IMR-90 (cell line): Measurements from ENCODE around the gene TBXAS1. TPM values are rescaled to one million over a fixed set of nuclear protein-coding genes. Genes with fewer than 3 reads are reported as not detected.

Source experiments
- ATAC-seq: fragments of 200-7000 bp; cut with Tn5 transposase; 2 replicates; pipeline ENCODE4 v1.9.1; 2020; ENCODE audit warnings: low read depth, mild to moderate bottlenecking, moderate library complexity
- BruUV-seq: library from RNA; stranded (reverse); fragments of 400-500 nt; replicated peaks from 2 replicates; lab custom pipeline; 2021; lab: Mats Ljungman, UMichigan
- CTCF ChIA-PET: fragments of 300-600 bp; formaldehyde crosslinking; extraction: SDS; loops from one replicate; lab custom pipeline; 2021; ENCODE audit warnings: antibody characterized with exemption; lab: Yijun Ruan, JAX
- POLR2A ChIA-PET: fragments of 300-600 bp; sonication (Branson Sonifier 250); formaldehyde crosslinking; loops from one replicate; lab custom pipeline; 2022; ENCODE audit warnings: antibody characterized with exemption; ENCODE audit not compliant: unreplicated experiment; lab: Charles Lee
- DNase-seq: peaks from one replicate; pipeline ENCODE4 v3.0.0; 2013
- H2AFZ ChIP-seq: replicated peaks from 2 replicates; pipeline ENCODE3; 2013; ENCODE audit warnings: low read length, mild to moderate bottlenecking; ENCODE audit not compliant: poor library complexity
- H2AK5ac ChIP-seq: 2 replicates; pipeline ENCODE4 v1.6.1; 2013; ENCODE audit warnings: low read depth, low read length, inconsistent platforms
- H2AK9ac ChIP-seq: replicated peaks from 2 replicates; pipeline ENCODE3; 2013; ENCODE audit warnings: mild to moderate bottlenecking, low read depth, low read length, moderate library complexity; ENCODE audit not compliant: poor library complexity
- H2BK120ac ChIP-seq: 2 replicates; pipeline ENCODE4 v1.6.1; 2013; ENCODE audit warnings: low read depth, low read length, inconsistent platforms
- H2BK15ac ChIP-seq: 3 replicates; pipeline ENCODE4 v1.6.1; 2013; ENCODE audit warnings: low read depth, low read length, inconsistent platforms
- H2BK20ac ChIP-seq: 2 replicates; pipeline ENCODE4 v1.6.1; 2013; ENCODE audit warnings: low read depth, mild to moderate bottlenecking, inconsistent platforms, low read length, moderate library complexity
- H2BK5ac ChIP-seq: 2 replicates; pipeline ENCODE4 v1.6.1; 2013; ENCODE audit warnings: mild to moderate bottlenecking, low read depth, low read length, inconsistent platforms; ENCODE audit not compliant: poor library complexity, severe bottlenecking
- H3K14ac ChIP-seq: replicated peaks from 2 replicates; pipeline ENCODE4 v1.6.1; 2013; ENCODE audit warnings: low read depth, low read length, inconsistent platforms
- H3K18ac ChIP-seq: 2 replicates; pipeline ENCODE4 v1.6.1; 2013; ENCODE audit warnings: low read depth, low read length, control low read depth
- H3K23ac ChIP-seq: 2 replicates; pipeline ENCODE4 v1.6.1; 2013; ENCODE audit warnings: low read depth, low read length, inconsistent platforms
- H3K27ac ChIP-seq: 2 replicates; pipeline ENCODE4 v1.5.1; 2013; ENCODE audit warnings: mild to moderate bottlenecking, control low read depth, low read length; ENCODE audit not compliant: insufficient read depth
- H3K27me3 ChIP-seq: 2 replicates; pipeline ENCODE4 v1.6.1; 2013; ENCODE audit warnings: low read length; ENCODE audit not compliant: control insufficient read depth, insufficient read depth
- H3K36me3 ChIP-seq: 2 replicates; pipeline ENCODE4 v1.6.1; 2013; ENCODE audit warnings: low read length, mixed read lengths; ENCODE audit not compliant: control insufficient read depth, insufficient read depth
- H3K4ac ChIP-seq: 2 replicates; pipeline ENCODE4 v1.6.1; 2013; ENCODE audit warnings: low read depth, low read length, inconsistent platforms
- H3K4me1 ChIP-seq: 2 replicates; pipeline ENCODE4 v1.6.1; 2013; ENCODE audit warnings: low read length, mixed read lengths; ENCODE audit not compliant: control insufficient read depth, insufficient read depth
- H3K4me2 ChIP-seq: 2 replicates; pipeline ENCODE4 v1.6.1; 2013; ENCODE audit warnings: low read depth, mild to moderate bottlenecking, control low read depth, low read length, moderate library complexity
- H3K4me3 ChIP-seq: 2 replicates; pipeline ENCODE4 v1.5.1; 2013; ENCODE audit warnings: low read depth, mild to moderate bottlenecking, control low read depth, low read length, moderate library complexity; ENCODE audit not compliant: insufficient read depth
- H3K56ac ChIP-seq: 2 replicates; pipeline ENCODE4 v1.6.1; 2013; ENCODE audit warnings: low read length, inconsistent platforms; ENCODE audit not compliant: insufficient read depth; ENCODE audit errors: extremely low read depth
- H3K79me1 ChIP-seq, 2 experiments: 2 replicates each; pipeline ENCODE4 v1.6.1; 2013; ENCODE audit warnings: low read length in 2 of 2, inconsistent platforms in 1 of 2, low read depth in 1 of 2
- H3K9ac ChIP-seq: 2 replicates; pipeline ENCODE4 v1.6.1; 2013; ENCODE audit warnings: low read depth, low read length, control low read depth
- H3K9me1 ChIP-seq: 2 replicates; pipeline ENCODE4 v1.6.1; 2013; ENCODE audit warnings: low read length, inconsistent platforms; ENCODE audit not compliant: insufficient read depth
- H3K9me3 ChIP-seq: 2 replicates; pipeline ENCODE4 v1.6.1; 2013; ENCODE audit warnings: low read length; ENCODE audit not compliant: control insufficient read depth, insufficient read depth
- H4K20me1 ChIP-seq: 2 replicates; pipeline ENCODE4 v1.6.1; 2013; ENCODE audit warnings: low read length, inconsistent platforms; ENCODE audit not compliant: insufficient read depth
- H4K5ac ChIP-seq: 2 replicates; pipeline ENCODE4 v1.6.1; 2013; ENCODE audit warnings: mild to moderate bottlenecking, low read depth, low read length, control low read depth
- H4K8ac ChIP-seq, 2 experiments: 2 replicates each; pipeline ENCODE4 v1.6.1; 2013; ENCODE audit warnings: low read depth in 2 of 2, low read length in 2 of 2, control low read depth in 1 of 2, inconsistent platforms in 1 of 2
- H4K91ac ChIP-seq: 2 replicates; pipeline ENCODE4 v1.6.1; 2013; ENCODE audit warnings: low read depth, low read length, inconsistent platforms; ENCODE audit not compliant: insufficient read depth
- BHLHE40 ChIP-seq: fragments of 150-350 bp; IDR thresholded peaks from 2 replicates; pipeline ENCODE4 v1.6.1; 2016; ENCODE audit warnings: mild to moderate bottlenecking, low read depth, low read length
- CEBPB ChIP-seq: IDR thresholded peaks from 2 replicates; pipeline ENCODE4 v1.6.1; 2012; ENCODE audit warnings: low read depth, low read length, improper control_type of control experiment
- CHD1 ChIP-seq: IDR thresholded peaks from 2 replicates; pipeline ENCODE4 v1.6.1; 2012; ENCODE audit warnings: low read depth, low read length, improper control_type of control experiment
- CTCF ChIP-seq: conservative IDR thresholded peaks from 2 replicates; pipeline ENCODE4 v1.5.1; 2012; ENCODE audit warnings: mild to moderate bottlenecking, low read depth, low read length, improper control_type of control experiment
- ELK1 ChIP-seq: fragments of 150-350 bp; IDR thresholded peaks from 2 replicates; pipeline ENCODE4 v1.6.1; 2016; ENCODE audit warnings: low read depth, mild to moderate bottlenecking, low read length, moderate library complexity, borderline replicate concordance
- FOS ChIP-seq: fragments of 150-350 bp; IDR thresholded peaks from 2 replicates; pipeline ENCODE4 v1.6.1; 2016; ENCODE audit warnings: low read depth, low read length
- MAFK ChIP-seq: IDR thresholded peaks from 2 replicates; pipeline ENCODE4 v1.6.1; 2012; ENCODE audit warnings: low read depth, low read length, improper control_type of control experiment
- MAZ ChIP-seq: IDR thresholded peaks from 2 replicates; pipeline ENCODE4 v1.6.1; 2012; ENCODE audit warnings: low read depth, mild to moderate bottlenecking, low read length, improper control_type of control experiment, moderate library complexity, borderline replicate concordance
- MXI1 ChIP-seq: IDR thresholded peaks from 2 replicates; pipeline ENCODE4 v1.6.1; 2012; ENCODE audit warnings: low read depth, mild to moderate bottlenecking, low read length, moderate library complexity, borderline replicate concordance
- NFE2L2 ChIP-seq: fragments of 150-350 bp; IDR thresholded peaks from 2 replicates; pipeline ENCODE4 v1.6.1; 2016; ENCODE audit warnings: low read depth, mild to moderate bottlenecking, low read length
- POLR2A ChIP-seq: IDR thresholded peaks from 2 replicates; pipeline ENCODE4 v1.6.1; 2012; ENCODE audit warnings: mild to moderate bottlenecking, low read depth, low read length
- RAD21 ChIP-seq: IDR thresholded peaks from 2 replicates; pipeline ENCODE4 v1.6.1; 2012; ENCODE audit warnings: low read length, improper control_type of control experiment
- RCOR1 ChIP-seq: IDR thresholded peaks from 2 replicates; pipeline ENCODE4 v1.6.1; 2012; ENCODE audit warnings: mild to moderate bottlenecking, low read length, improper control_type of control experiment; ENCODE audit not compliant: insufficient replicate concordance
- RFX5 ChIP-seq: IDR thresholded peaks from 2 replicates; pipeline ENCODE4 v1.8.0; 2012; ENCODE audit warnings: low read depth, mild to moderate bottlenecking, low read length, moderate library complexity
- SMC3 ChIP-seq: fragments of 150-350 bp; IDR thresholded peaks from 2 replicates; pipeline ENCODE4 v1.6.1; 2016; ENCODE audit warnings: low read depth, mild to moderate bottlenecking, antibody characterized with exemption, low read length, moderate library complexity
- USF2 ChIP-seq: fragments of 150-350 bp; IDR thresholded peaks from 2 replicates; pipeline ENCODE4 v1.6.1; 2017; ENCODE audit warnings: mild to moderate bottlenecking, antibody characterized with exemption, low read length, low read depth
- dilution Hi-C: fragments of 300-500 bp; cut with HindIII; formaldehyde crosslinking; loops from one replicate; pipeline ENCODE4 v1.14.3; 2018; ENCODE audit warnings: low sequenced_read_pairs; ENCODE audit not compliant: unreplicated experiment
- in situ Hi-C: fragments of 300-500 bp; cut with MboI; formaldehyde crosslinking; loops from 3 replicates; pipeline ENCODE4 v1.14.3; 2019; ENCODE audit warnings: low sequenced_read_pairs, inconsistent platforms, mixed read lengths
- intact Hi-C: fragments of 100-400 bp; cut with micrococcal nuclease; formaldehyde crosslinking; loops from 2 replicates; pipeline ENCODE4 v1.10.0; 2022
- polyA plus RNA-seq, 3 experiments: library from polyadenylated mRNA; depleted of rRNA; stranded (reverse); fragments of >200 nt; gene quantifications; 2 replicates each; pipeline ENCODE4 v1.2.3, GENCODE V29; 2012; ENCODE audit warnings: low replicate concordance in 1 of 3
- total RNA-seq: library from RNA; depleted of rRNA; stranded (reverse); fragments of >200 nt; gene quantifications from 2 replicates; pipeline ENCODE4 v1.2.3, GENCODE V29; 2012

TBXAS1 gene
- total and polyA plus RNA-seq, 2 of the 4 experiments (the other 2 are of a cell fraction) = 5.9 to 10.8 TPM

GRCh38 chr7:140051820-140052219 lies 222.8 kb downstream of the TBXAS1 start:
- TF ChIP-seq MXI1 = no peak
- TF ChIP-seq RCOR1 = no peak
- TF ChIP-seq SMC3 = no peak
- TF ChIP-seq POLR2A = no peak
- no peak for TF ChIP-seq USF2
- TF ChIP-seq MAZ = no peak
- TF ChIP-seq ELK1 = no peak
- TF ChIP-seq CHD1 = no peak
- TF ChIP-seq RAD21 = no peak
- no peak for TF ChIP-seq BHLHE40
- no peak for TF ChIP-seq MAFK
- no peak for TF ChIP-seq FOS
- TF ChIP-seq CEBPB = no peak
- no peak for TF ChIP-seq RFX5
- no peak for TF ChIP-seq CTCF
- TF ChIP-seq NFE2L2 = no peak
- H3K4me3 ChIP-seq = no peak overlapping the region
- H2BK120ac ChIP-seq = no peak overlapping the region
- no peak overlapping the region for H4K91ac ChIP-seq
- no peaks in the 10 kb centered on the region for H3K27me3 ChIP-seq
- dilution Hi-C loops = no loop called here
- H2BK15ac ChIP-seq = no peak overlapping the region
- no peak overlapping the region for H4K8ac ChIP-seq
- no peak overlapping the region for H2BK20ac ChIP-seq
- intact Hi-C loops = no loop called here
- H3K9me1 ChIP-seq = peaks cover 13% of the 10 kb centered on the region
- H3K4me1 ChIP-seq = no peaks in the 10 kb centered on the region
- in situ Hi-C loops = no loop called here
- H2AK9ac ChIP-seq = no peak overlapping the region
- CTCF ChIA-PET = no interaction called here
- H3K9me3 ChIP-seq = no peaks in the 10 kb centered on the region
- H3K36me3 ChIP-seq = peaks cover 2% of the 10 kb centered on the region; the same call in 1 of the 2 replicates
- H3K27ac ChIP-seq = no peak overlapping the region
- H3K18ac ChIP-seq = no peak overlapping the region
- H3K23ac ChIP-seq = no peak overlapping the region
- no peak for ATAC-seq
- no peak for DNase-seq
- H2AK5ac ChIP-seq = no peak overlapping the region
- H3K4ac ChIP-seq = no peak overlapping the region
- BruUV-seq = no TSS peak
- no peak overlapping the region for H3K14ac ChIP-seq
- peaks cover under 1 to 32% of the 10 kb centered on the region in 2 experiments; a peak in 2 of 4 replicates for H3K79me1 ChIP-seq
- H2AFZ ChIP-seq = no peak overlapping the region
- no peak overlapping the region for H3K9ac ChIP-seq
- H4K5ac ChIP-seq = no peak overlapping the region
- POLR2A ChIA-PET = no interaction called here
- no peak overlapping the region for H3K56ac ChIP-seq
- no peak overlapping the region for H2BK5ac ChIP-seq
- H4K20me1 ChIP-seq = no peaks in the 10 kb centered on the region
- no peak overlapping the region for H3K4me2 ChIP-seq
